ENCODE measurements around the gene EXOC1. TPM values are rescaled to one million over a fixed set of nuclear protein-coding genes. Genes with fewer than 3 reads are reported as not detected.

EXOC1 gene
- total RNA-seq, 1 experiment from 2014 or later, result 17.6 TPM

DNA sequence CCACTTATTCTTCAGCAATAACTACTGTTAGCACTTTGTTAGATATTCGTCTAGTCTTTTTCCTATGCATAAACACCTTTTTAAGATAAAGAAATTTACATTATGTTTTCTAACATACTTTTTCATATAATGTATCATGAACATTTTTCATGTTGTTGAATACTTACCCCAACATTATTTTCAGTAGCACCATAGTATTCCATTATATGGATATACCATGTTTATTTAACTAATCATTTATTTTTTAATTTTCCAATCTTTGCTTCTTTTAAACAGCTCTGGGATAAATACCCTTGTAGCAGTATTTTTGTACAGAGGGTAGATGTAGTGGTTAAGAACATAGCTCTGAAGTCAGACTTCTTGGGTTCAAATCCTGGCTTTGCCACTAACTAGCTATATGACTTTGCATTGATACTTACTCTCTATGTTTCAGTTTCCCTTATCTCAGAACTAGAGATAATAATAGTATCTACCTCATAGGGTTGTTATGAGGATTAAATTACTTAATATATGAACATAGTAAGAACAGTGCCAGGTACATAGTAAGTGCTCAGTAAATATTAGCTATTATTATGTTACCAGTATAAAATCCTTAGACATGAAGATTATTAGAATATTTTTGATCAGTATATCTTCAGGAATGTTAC, 11.3 kb downstream of the EXOC1 start:
- ATAC-seq, result no peak
- H3K4me2 ChIP-seq (ENCODE audit: low read length), result no peak overlapping the region

DNA sequence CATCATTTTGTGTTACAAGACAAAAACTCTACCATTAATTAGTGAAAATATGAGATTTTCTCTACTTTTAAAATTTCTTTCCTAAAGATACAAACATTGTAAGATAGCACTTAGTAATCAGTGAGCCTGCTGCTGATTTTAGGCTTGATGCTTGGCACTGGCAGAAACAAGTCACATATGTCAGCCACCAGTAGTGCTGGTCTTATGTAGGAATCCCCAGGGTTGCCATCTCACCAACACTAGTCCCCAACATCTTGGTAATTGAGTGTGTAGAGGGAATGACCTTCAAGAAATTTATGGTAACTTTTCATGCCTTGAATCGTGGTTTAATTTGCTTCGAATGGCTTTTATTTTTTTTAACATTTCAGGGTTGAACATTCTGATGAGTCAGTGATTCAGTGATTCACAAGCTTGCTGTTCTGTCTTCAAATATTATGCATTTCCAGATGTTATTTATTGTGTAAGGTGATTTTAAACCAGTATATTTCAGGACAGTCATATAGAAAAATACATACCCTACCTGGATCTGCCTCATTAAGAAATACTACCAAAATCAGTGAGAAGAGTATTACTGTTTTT, 11.9 kb downstream of the EXOC1 start:
- peaks cover 12 to 26% of the 10 kb centered on the region in 2 experiments for H3K4me1 ChIP-seq (ENCODE audit: control insufficient read depth in 1 of 2, insufficient read depth in 2 of 2, low read length in 2 of 2)
- no peaks in the 10 kb centered on the region for H3K79me2 ChIP-seq (ENCODE audit: insufficient read depth, low read length)
- H4K20me1 ChIP-seq (ENCODE audit: insufficient read depth), result no peaks in the 10 kb centered on the region
- H3K36me3 ChIP-seq (ENCODE audit: control insufficient read depth in 1 of 2, insufficient read depth in 2 of 2, low read length in 2 of 2), result peaks cover 3 to 6% of the 10 kb centered on the region in 2 experiments; a peak in 2 of 4 replicates
- intact Hi-C loops (cut with micrococcal nuclease), result loop anchor here (10.0 kb wide), 2 partner anchors 421 to 521 kb away; partner anchors contain the start of gene SRD5A3
- no peak overlapping the region for H3K27ac ChIP-seq (ENCODE audit: low read depth, low read length)
- ATAC-seq (no peak), DNase-seq (ENCODE audit: low read depth, low spot score) (no peak)
- ChIA-PET POLR2A (interaction anchor here (0.7 kb wide), 1 partner anchor 8 kb away, joined by 4 read pairs; no protein-coding TSS in a partner anchor), CTCF (interaction anchor here (1.2 to 1.5 kb wide), 4 partner anchors 10 to 894 kb away, joined by 3 to 5 read pairs (median 4); partner anchors contain the start of gene CEP135), RAD21 (ENCODE audit: low non-redundant PET in 1 of 2, low total read pairs in 2 of 2, uncharacterized antibody in 2 of 2, unreplicated experiment in 2 of 2) (no interaction called here)
- H3K27me3 ChIP-seq (ENCODE audit: insufficient read depth, low read length), result no peaks in the 10 kb centered on the region
- H2AFZ ChIP-seq (ENCODE audit: low read depth, low read length, poor library complexity, severe bottlenecking), result no peak overlapping the region
- no peaks in the 10 kb centered on the region for H3K9me3 ChIP-seq (ENCODE audit: control insufficient read depth in 1 of 2, insufficient read depth in 1 of 2, low read depth in 1 of 2, low read length in 2 of 2)
- H3K9ac ChIP-seq (ENCODE audit: low read length), result no peak overlapping the region
- no peak overlapping the region for H3K4me3 ChIP-seq (replicated peaks in 1 of 2; ENCODE audit: low read depth in 1 of 2, low read length in 2 of 2)
- H3K9me2 ChIP-seq (ENCODE audit: insufficient read depth), result no peaks in the 10 kb centered on the region
- no TSS peak for BruUV-seq (replicated peaks)
- H3K4me2 ChIP-seq (ENCODE audit: low read length), result peak overlapping the region; percentile 62
- TF ChIP-seq EGR1 (IDR thresholded peaks at IDR 0.05; ENCODE audit: low read depth), result no peak
- no peak for TF ChIP-seq JUND (IDR thresholded peaks at IDR 0.05)
- TF ChIP-seq, protein P1, sequence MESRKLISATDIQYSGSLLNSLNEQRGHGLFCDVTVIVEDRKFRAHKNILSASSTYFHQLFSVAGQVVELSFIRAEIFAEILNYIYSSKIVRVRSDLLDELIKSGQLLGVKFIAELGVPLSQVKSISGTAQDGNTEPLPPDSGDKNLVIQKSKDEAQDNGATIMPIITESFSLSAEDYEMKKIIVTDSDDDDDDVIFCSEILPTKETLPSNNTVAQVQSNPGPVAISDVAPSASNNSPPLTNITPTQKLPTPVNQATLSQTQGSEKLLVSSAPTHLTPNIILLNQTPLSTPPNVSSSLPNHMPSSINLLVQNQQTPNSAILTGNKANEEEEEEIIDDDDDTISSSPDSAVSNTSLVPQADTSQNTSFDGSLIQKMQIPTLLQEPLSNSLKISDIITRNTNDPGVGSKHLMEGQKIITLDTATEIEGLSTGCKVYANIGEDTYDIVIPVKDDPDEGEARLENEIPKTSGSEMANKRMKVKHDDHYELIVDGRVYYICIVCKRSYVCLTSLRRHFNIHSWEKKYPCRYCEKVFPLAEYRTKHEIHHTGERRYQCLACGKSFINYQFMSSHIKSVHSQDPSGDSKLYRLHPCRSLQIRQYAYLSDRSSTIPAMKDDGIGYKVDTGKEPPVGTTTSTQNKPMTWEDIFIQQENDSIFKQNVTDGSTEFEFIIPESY (IDR thresholded peaks at IDR 0.05; ENCODE audit: extremely low read depth, insufficient replicate concordance, low read length), result no peak
- no peak for TF ChIP-seq EZH2phosphoT487 (IDR thresholded peaks at IDR 0.05; ENCODE audit: borderline replicate concordance)
- TF ChIP-seq SRF (IDR thresholded peaks at IDR 0.05; ENCODE audit: low read depth), result no peak
- TF ChIP-seq YY1 (IDR thresholded peaks at IDR 0.05; ENCODE audit: extremely low read depth, insufficient replicate concordance, low read depth, low read length), result no peak
- no peak for TF ChIP-seq EZH2 (IDR thresholded peaks at IDR 0.05)
- TF ChIP-seq, protein P2, sequence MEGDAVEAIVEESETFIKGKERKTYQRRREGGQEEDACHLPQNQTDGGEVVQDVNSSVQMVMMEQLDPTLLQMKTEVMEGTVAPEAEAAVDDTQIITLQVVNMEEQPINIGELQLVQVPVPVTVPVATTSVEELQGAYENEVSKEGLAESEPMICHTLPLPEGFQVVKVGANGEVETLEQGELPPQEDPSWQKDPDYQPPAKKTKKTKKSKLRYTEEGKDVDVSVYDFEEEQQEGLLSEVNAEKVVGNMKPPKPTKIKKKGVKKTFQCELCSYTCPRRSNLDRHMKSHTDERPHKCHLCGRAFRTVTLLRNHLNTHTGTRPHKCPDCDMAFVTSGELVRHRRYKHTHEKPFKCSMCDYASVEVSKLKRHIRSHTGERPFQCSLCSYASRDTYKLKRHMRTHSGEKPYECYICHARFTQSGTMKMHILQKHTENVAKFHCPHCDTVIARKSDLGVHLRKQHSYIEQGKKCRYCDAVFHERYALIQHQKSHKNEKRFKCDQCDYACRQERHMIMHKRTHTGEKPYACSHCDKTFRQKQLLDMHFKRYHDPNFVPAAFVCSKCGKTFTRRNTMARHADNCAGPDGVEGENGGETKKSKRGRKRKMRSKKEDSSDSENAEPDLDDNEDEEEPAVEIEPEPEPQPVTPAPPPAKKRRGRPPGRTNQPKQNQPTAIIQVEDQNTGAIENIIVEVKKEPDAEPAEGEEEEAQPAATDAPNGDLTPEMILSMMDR (IDR thresholded peaks at IDR 0.05 in 2 of 3, conservative IDR thresholded peaks at IDR 0.05 in 1 of 3; ENCODE audit: borderline replicate concordance in 1 of 3, insufficient read depth in 1 of 3, low read depth in 2 of 3, low read length in 2 of 3), result no peak

More for the DNA sequence above, 11.3 kb downstream of the EXOC1 start:
- no peak for DNase-seq (ENCODE audit: low read depth, low spot score)
- Histone ChIP-seq H2AFZ (ENCODE audit: low read depth, low read length, poor library complexity, severe bottlenecking) (no peak overlapping the region), H3K27ac (ENCODE audit: low read depth, low read length) (no peak overlapping the region), H3K9ac (ENCODE audit: low read length) (no peak overlapping the region), H3K9me2 (ENCODE audit: insufficient read depth) (no peaks in the 10 kb centered on the region), H3K36me3 (ENCODE audit: control insufficient read depth in 1 of 2, insufficient read depth in 2 of 2, low read length in 2 of 2) (peaks cover 3 to 6% of the 10 kb centered on the region in 2 experiments; a peak in 1 of 4 replicates), H4K20me1 (ENCODE audit: insufficient read depth) (no peaks in the 10 kb centered on the region), H3K9me3 (ENCODE audit: control insufficient read depth in 1 of 2, insufficient read depth in 1 of 2, low read depth in 1 of 2, low read length in 2 of 2) (no peaks in the 10 kb centered on the region), H3K27me3 (ENCODE audit: insufficient read depth, low read length) (no peaks in the 10 kb centered on the region), H3K4me1 (ENCODE audit: control insufficient read depth in 1 of 2, insufficient read depth in 2 of 2, low read length in 2 of 2) (peaks cover 12 to 26% of the 10 kb centered on the region in 2 experiments), H3K4me3 (replicated peaks in 1 of 2; ENCODE audit: low read depth in 1 of 2, low read length in 2 of 2) (no peak overlapping the region), H3K79me2 (ENCODE audit: insufficient read depth, low read length) (no peaks in the 10 kb centered on the region)
- BruUV-seq (replicated peaks), result no TSS peak
- intact Hi-C loops (cut with micrococcal nuclease), result loop anchor here (10.0 kb wide), 2 partner anchors 420 to 520 kb away; partner anchors contain the start of gene SRD5A3
- ChIA-PET CTCF (interaction anchor here (1.5 kb wide), 2 partner anchors 310 to 894 kb away, joined by 3 read pairs; no protein-coding TSS in a partner anchor), POLR2A (no interaction called here), RAD21 (ENCODE audit: low non-redundant PET in 1 of 2, low total read pairs in 2 of 2, uncharacterized antibody in 2 of 2, unreplicated experiment in 2 of 2) (no interaction called here)
- TF ChIP-seq SRF (IDR thresholded peaks at IDR 0.05; ENCODE audit: low read depth), result no peak
- TF ChIP-seq, protein P3, sequence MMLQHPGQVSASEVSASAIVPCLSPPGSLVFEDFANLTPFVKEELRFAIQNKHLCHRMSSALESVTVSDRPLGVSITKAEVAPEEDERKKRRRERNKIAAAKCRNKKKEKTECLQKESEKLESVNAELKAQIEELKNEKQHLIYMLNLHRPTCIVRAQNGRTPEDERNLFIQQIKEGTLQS (IDR thresholded peaks at IDR 0.05), result no peak
- no peak for TF ChIP-seq YY1 (IDR thresholded peaks at IDR 0.05; ENCODE audit: extremely low read depth, insufficient replicate concordance, low read depth, low read length)
- no peak for TF ChIP-seq EGR1 (IDR thresholded peaks at IDR 0.05; ENCODE audit: low read depth)
- no peak for TF ChIP-seq RAD21 (IDR thresholded peaks at IDR 0.05; ENCODE audit: low read depth)
- no peak for TF ChIP-seq FOSL1 (IDR thresholded peaks at IDR 0.05; ENCODE audit: low read depth)
- TF ChIP-seq ELF1 (IDR thresholded peaks at IDR 0.05; ENCODE audit: borderline replicate concordance, low read depth), result no peak
- TF ChIP-seq EZH2 (IDR thresholded peaks at IDR 0.05), result no peak
